ENCODE measurements around the gene AGK. TPM values are rescaled to one million over a fixed set of nuclear protein-coding genes. Genes with fewer than 3 reads are reported as not detected.

Gene AGK
- total and polyA plus RNA-seq, 2 experiments from 2014 or later = 21.9 to 37.9 TPM

GRCh38 chr7:141568227-141568626 is 17.0 kb downstream of the AGK start:
- H3K4me3 Mint-ChIP-seq = no peak overlapping the region

More at GRCh38 chr7:141568227-141568626, 17.0 kb downstream of the AGK start:
- peaks cover 3% of the 10 kb centered on the region; the same call in 1 of the 2 replicates for H3K4me1 ChIP-seq (ENCODE audit: insufficient read depth)
- no peak for TF ChIP-seq EZH2phosphoT487 (IDR thresholded peaks at IDR 0.05; ENCODE audit: unreplicated experiment)
- no peak for TF ChIP-seq CREB1 (CRISPR knock-in tag; IDR thresholded peaks at IDR 0.05; ENCODE audit: low read depth)
- no peak for TF ChIP-seq REST (IDR thresholded peaks at IDR 0.05; ENCODE audit: unreplicated experiment)
- no peak for TF ChIP-seq ETS1 (IDR thresholded peaks at IDR 0.05)
- TF ChIP-seq ZNF462 (CRISPR knock-in tag; IDR thresholded peaks at IDR 0.05) = no peak
- no peak for TF ChIP-seq NANOG (IDR thresholded peaks at IDR 0.05; ENCODE audit: borderline replicate concordance)
- no peak for TF ChIP-seq POLR2AphosphoS5 (IDR thresholded peaks at IDR 0.05; ENCODE audit: low read depth)
- no peak for TF ChIP-seq STAT1 (IDR thresholded peaks at IDR 0.05; ENCODE audit: unreplicated experiment)
- no peak for TF ChIP-seq ZNF114 (CRISPR knock-in tag; IDR thresholded peaks at IDR 0.05)
- no peak for TF ChIP-seq ZNF331 (CRISPR knock-in tag; IDR thresholded peaks at IDR 0.05; ENCODE audit: low read depth)
- no peak for TF ChIP-seq CTCF (conservative IDR thresholded peaks at IDR 0.05; ENCODE audit: low read depth in 2 of 2)
- TF ChIP-seq EZH2 (IDR thresholded peaks at IDR 0.05; ENCODE audit: low read depth, unreplicated experiment) = no peak
- TF ChIP-seq JUNB (IDR thresholded peaks at IDR 0.05; ENCODE audit: unreplicated experiment) = no peak
- no peak overlapping the region for H3K4me3 ChIP-seq
- no peaks in the 10 kb centered on the region for H4K20me1 ChIP-seq (replicated peaks; ENCODE audit: insufficient read depth)
- peaks cover 7% of the 10 kb centered on the region; the same call in 1 of the 2 replicates for H3K79me2 ChIP-seq (replicated peaks; ENCODE audit: insufficient read depth)
- no peaks in the 10 kb centered on the region for H3K27me3 ChIP-seq (ENCODE audit: insufficient read depth)
- Mint-ChIP-seq H3K36me3 (ENCODE audit: low read depth) (peaks cover 41% of the 10 kb centered on the region), H3K9me3 (no peaks in the 10 kb centered on the region), H3K27ac (no peak overlapping the region), H3K27me3 (ENCODE audit: insufficient read depth, low read depth, poor library complexity) (peaks cover 2% of the 10 kb centered on the region), H3K4me1 (peaks cover 25% of the 10 kb centered on the region)
- no peak for DNase-seq (ENCODE audit: low spot score)
- H3K36me3 ChIP-seq (ENCODE audit: insufficient read depth) = peaks cover 3% of the 10 kb centered on the region
- H3K9me2 ChIP-seq (ENCODE audit: insufficient read depth) = 0 out of 2 replicates have a peak, but pooled peaks cover 3% of the 10 kb centered on the region
- H3K27ac ChIP-seq (ENCODE audit: low read depth) = no peak overlapping the region
- H3K4me2 ChIP-seq = no peak overlapping the region
- H2AFZ ChIP-seq = no peak overlapping the region
- ATAC-seq = no peak
- H3F3A ChIP-seq (replicated peaks; ENCODE audit: low read depth) = no peaks in the 10 kb centered on the region
